Measurements from ENCODE around the gene SART1. TPM values are rescaled to one million over a fixed set of nuclear protein-coding genes. Genes with fewer than 3 reads are reported as not detected.
A peak's percentile ranks its signal among the peaks of the same experiment; 100 is the strongest.

The SART1 gene
- total and polyA plus RNA-seq, 2 donors (not counting 1 experiment from before 2014, with no cell fraction given), result 17.4 to 43.3 TPM

DNA sequence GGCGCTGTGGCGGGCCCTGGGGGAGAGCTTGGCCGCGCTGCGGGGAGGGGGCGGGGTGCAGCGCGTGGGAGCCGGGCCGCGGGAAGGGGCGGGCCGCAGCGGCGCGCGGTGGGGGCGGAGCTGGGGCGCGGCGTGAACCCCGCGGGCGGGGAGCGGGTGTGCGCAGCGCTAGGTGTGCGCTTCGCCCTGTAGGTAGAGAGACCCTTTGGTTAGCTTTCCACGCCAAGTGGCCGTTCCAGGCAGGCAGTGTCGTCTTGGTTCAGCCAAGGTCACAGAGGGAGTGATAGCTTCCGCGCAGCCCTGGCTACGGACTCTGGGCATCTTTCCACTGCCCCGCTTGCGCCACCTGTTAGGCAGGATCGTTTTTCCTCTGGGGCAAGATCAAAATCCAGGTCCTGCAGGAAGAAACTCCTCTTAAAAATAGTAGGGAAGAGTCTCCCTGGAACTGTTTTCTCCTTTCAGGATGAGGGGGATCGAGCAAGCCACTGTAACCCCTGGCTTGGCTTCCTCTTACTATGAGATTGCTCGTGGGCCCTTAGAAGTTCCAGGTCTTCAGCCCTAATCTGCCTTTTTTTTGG, 41.2 kb downstream of the SART1 start:
- Histone ChIP-seq H3K9ac (ENCODE audit: insufficient read depth, low read length) (peak overlapping the region; percentile 73), H3K4me2 (ENCODE audit: extremely low read depth, insufficient read depth, low read length) (peak overlapping the region; percentile 86), H3K9me3 (ENCODE audit: control insufficient read depth, insufficient read depth, low read depth, low read length) (no peaks in the 10 kb centered on the region), H2AFZ (ENCODE audit: low read length) (peak overlapping the region; percentile 84), H3K27me3 (ENCODE audit: control insufficient read depth, insufficient read depth, low read length) (no peaks in the 10 kb centered on the region), H3K27ac (ENCODE audit: insufficient read depth, low read length) (peak overlapping the region; percentile 94), H3K79me2 (ENCODE audit: control insufficient read depth, insufficient read depth, low read length) (peaks cover 38% of the 10 kb centered on the region), H3K4me3 (replicated peaks in 1 of 4; ENCODE audit: control extremely low read depth in 1 of 4, insufficient read depth in 1 of 4, low read depth in 3 of 4, low read length in 4 of 4) (peak overlapping the region; percentile 64 to 100 (median 89)), H3K4me1 (ENCODE audit: control insufficient read depth, extremely low read depth, insufficient read depth, low read length) (peaks cover 2% of the 10 kb centered on the region), H3K36me3 (ENCODE audit: control insufficient read depth, insufficient read depth, low read length) (peaks cover 17% of the 10 kb centered on the region), H4K20me1 (ENCODE audit: control insufficient read depth, extremely low read depth, insufficient read depth, low read length) (no peaks in the 10 kb centered on the region)
- peak; percentile 37 to 51 for DNase-seq (ENCODE audit: low read depth in 2 of 2)
- TF ChIP-seq, protein P1, sequence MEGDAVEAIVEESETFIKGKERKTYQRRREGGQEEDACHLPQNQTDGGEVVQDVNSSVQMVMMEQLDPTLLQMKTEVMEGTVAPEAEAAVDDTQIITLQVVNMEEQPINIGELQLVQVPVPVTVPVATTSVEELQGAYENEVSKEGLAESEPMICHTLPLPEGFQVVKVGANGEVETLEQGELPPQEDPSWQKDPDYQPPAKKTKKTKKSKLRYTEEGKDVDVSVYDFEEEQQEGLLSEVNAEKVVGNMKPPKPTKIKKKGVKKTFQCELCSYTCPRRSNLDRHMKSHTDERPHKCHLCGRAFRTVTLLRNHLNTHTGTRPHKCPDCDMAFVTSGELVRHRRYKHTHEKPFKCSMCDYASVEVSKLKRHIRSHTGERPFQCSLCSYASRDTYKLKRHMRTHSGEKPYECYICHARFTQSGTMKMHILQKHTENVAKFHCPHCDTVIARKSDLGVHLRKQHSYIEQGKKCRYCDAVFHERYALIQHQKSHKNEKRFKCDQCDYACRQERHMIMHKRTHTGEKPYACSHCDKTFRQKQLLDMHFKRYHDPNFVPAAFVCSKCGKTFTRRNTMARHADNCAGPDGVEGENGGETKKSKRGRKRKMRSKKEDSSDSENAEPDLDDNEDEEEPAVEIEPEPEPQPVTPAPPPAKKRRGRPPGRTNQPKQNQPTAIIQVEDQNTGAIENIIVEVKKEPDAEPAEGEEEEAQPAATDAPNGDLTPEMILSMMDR (conservative IDR thresholded peaks at IDR 0.05 in 1 of 2, IDR thresholded peaks at IDR 0.05 in 1 of 2; ENCODE audit: low read depth in 1 of 2, low read length in 2 of 2), result peak; percentile 13 to 25
- no peak for TF ChIP-seq EZH2 (IDR thresholded peaks at IDR 0.05; ENCODE audit: low read length, missing control alignments)

DNA sequence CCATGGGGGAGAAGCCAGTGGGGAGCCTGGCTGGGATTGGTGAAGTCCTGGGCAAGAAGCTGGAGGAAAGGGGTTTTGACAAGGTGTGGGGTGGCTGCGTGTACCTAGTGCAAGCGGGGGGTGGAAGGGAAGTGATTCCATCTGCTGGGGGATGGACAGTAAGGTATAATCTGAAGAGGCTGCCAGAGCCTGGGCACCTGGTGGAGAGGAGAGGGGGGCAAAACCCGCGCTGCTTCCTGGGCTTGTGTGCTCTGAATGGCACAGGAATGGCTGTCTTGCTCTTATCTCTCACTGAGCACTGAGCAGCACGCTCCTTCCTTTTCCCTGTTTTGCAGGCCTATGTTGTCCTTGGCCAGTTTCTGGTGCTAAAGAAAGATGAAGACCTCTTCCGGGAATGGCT, 41.8 kb downstream of the SART1 start:
- H3K9ac ChIP-seq (ENCODE audit: insufficient read depth, low read length), result peak overlapping the region; percentile 73
- H4K20me1 ChIP-seq (ENCODE audit: control insufficient read depth, extremely low read depth, insufficient read depth, low read length), result no peaks in the 10 kb centered on the region
- no peak for TF ChIP-seq EZH2 (IDR thresholded peaks at IDR 0.05; ENCODE audit: low read length, missing control alignments)
- H3K4me2 ChIP-seq (ENCODE audit: extremely low read depth, insufficient read depth, low read length), result peak overlapping the region; percentile 86
- peaks cover 38% of the 10 kb centered on the region for H3K79me2 ChIP-seq (ENCODE audit: control insufficient read depth, insufficient read depth, low read length)
- H3K36me3 ChIP-seq (ENCODE audit: control insufficient read depth, insufficient read depth, low read length), result peaks cover 17% of the 10 kb centered on the region
- H3K9me3 ChIP-seq (ENCODE audit: control insufficient read depth, insufficient read depth, low read depth, low read length), result no peaks in the 10 kb centered on the region
- H2AFZ ChIP-seq (ENCODE audit: low read length), result no peak overlapping the region
- H3K27ac ChIP-seq (ENCODE audit: insufficient read depth, low read length), result peak overlapping the region; percentile 49
- H3K4me1 ChIP-seq (ENCODE audit: control insufficient read depth, extremely low read depth, insufficient read depth, low read length), result peaks cover 2% of the 10 kb centered on the region
- peak overlapping the region; percentile 64 to 100 (median 89) for H3K4me3 ChIP-seq (replicated peaks in 1 of 4; ENCODE audit: control extremely low read depth in 1 of 4, insufficient read depth in 1 of 4, low read depth in 3 of 4, low read length in 4 of 4)
- no peak for DNase-seq (ENCODE audit: low read depth in 2 of 2)
- no peaks in the 10 kb centered on the region for H3K27me3 ChIP-seq (ENCODE audit: control insufficient read depth, insufficient read depth, low read length)

- DNase-seq (ENCODE audit: low read depth in 2 of 2), result no peak
- no peak overlapping the region for H2AFZ ChIP-seq (ENCODE audit: low read length)
- H3K9me3 ChIP-seq (ENCODE audit: control insufficient read depth, insufficient read depth, low read depth, low read length), result no peaks in the 10 kb centered on the region
- H3K9ac ChIP-seq (ENCODE audit: insufficient read depth, low read length), result no peak overlapping the region
- H3K4me3 ChIP-seq (replicated peaks in 1 of 4; ENCODE audit: control extremely low read depth in 1 of 4, insufficient read depth in 1 of 4, low read depth in 3 of 4, low read length in 4 of 4), result no peak overlapping the region
- H3K27ac ChIP-seq (ENCODE audit: insufficient read depth, low read length), result no peak overlapping the region
- peaks cover 15% of the 10 kb centered on the region for H3K36me3 ChIP-seq (ENCODE audit: control insufficient read depth, insufficient read depth, low read length)
- H3K4me2 ChIP-seq (ENCODE audit: extremely low read depth, insufficient read depth, low read length), result no peak overlapping the region
- no peaks in the 10 kb centered on the region for H3K27me3 ChIP-seq (ENCODE audit: control insufficient read depth, insufficient read depth, low read length)
- no peaks in the 10 kb centered on the region for H4K20me1 ChIP-seq (ENCODE audit: control insufficient read depth, extremely low read depth, insufficient read depth, low read length)
- H3K4me1 ChIP-seq (ENCODE audit: control insufficient read depth, extremely low read depth, insufficient read depth, low read length), result peaks cover 2% of the 10 kb centered on the region
- TF ChIP-seq EZH2 (IDR thresholded peaks at IDR 0.05; ENCODE audit: low read length, missing control alignments), result no peak
- TF ChIP-seq, protein P1 (conservative IDR thresholded peaks at IDR 0.05 in 1 of 2, IDR thresholded peaks at IDR 0.05 in 1 of 2; ENCODE audit: low read depth in 1 of 2, low read length in 2 of 2), result no peak
- H3K79me2 ChIP-seq (ENCODE audit: control insufficient read depth, insufficient read depth, low read length), result peaks cover 37% of the 10 kb centered on the region
These were observed 42.7 kb downstream of the SART1 start for GRCh38 chr11:66004186-66004585.
